Stimulated activated CD4-positive, alpha-beta T cell treated with anti-CD3 and anti-CD28 coated beads, Interleukin-12 subunit alpha, Interleukin-12 subunit beta, amount 100 ng/mL, for 48 hours (primary cell): ENCODE measurements around the gene NASP.

Experiments used
- DNase-seq, 3 donors: peaks; one replicate each; pipeline ENCODE4 v3.0.0-alpha.2; 2020; ENCODE audit warnings: low read depth in 2 of 3, low spot score in 1 of 3

The NASP gene

GRCh38 chr1:45617618-45618017 lies 33.8 kb downstream of the NASP start:
- DNase-seq, result no peak

- DNase-seq, result no peak
Observed at GRCh38 chr1:45619149-45619921, 35.5 kb downstream of the NASP start.

DNA sequence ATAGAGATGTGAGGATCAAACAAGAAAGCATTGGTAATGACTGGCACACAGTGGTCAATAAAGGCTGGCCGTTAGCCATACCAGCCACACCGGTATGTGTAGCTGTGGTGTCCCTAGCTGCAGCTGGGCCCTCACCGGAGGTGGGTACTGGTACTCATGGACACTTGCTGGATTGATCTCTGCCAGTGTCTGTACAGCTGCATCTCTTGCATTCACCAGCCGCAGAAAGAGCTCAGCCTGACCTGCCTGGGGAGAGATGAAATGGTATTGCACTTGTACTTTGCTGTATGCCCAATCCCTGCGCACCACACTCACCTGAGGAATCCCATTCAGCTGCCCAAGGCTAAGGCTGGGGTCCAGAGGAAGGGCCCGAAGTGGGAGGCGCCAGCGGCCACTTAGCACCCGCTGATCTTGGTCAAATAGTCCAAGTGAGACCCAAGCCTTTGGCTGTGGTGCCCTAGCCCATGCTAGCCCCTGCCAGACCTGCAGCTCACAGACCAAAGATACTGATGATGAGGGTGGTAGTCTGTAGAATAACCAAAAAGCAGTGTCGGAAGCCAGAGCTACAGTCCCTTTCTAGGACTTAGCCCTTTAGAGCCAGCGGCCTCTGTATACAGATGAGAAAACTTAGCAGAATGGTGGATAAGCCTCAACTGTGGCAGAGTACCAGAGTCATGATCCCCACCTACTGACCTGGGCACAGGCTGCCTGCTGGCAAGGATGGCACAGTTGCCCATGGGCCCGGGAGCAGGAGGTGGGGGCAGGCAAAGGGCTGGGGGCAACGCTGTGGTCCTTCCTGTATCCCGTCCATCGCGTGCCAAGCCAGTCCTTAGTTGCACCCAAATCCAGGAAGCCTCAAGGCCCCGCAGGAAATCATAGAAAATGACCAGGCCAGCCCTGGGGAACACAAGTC lies 37.0 kb downstream of the NASP start:
- DNase-seq, result no peak

DNA sequence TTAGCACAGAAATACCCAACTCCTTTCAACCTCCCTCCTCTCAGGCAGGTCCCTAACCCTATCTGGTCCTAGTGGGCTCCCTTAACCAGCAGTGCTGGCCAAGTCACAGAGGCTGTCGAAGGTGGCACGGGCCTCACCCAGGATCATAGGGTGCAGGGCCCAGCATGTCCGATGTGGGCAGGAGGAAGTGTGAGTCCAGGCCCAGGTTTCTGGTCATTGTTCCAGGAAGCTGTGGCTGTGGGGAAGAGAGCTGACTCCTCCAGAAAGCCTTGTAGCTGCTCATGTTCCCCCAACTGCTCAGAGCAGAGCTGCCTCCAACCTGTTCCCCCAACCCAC lies 37.6 kb downstream of the NASP start:
- no peak for DNase-seq

DNA sequence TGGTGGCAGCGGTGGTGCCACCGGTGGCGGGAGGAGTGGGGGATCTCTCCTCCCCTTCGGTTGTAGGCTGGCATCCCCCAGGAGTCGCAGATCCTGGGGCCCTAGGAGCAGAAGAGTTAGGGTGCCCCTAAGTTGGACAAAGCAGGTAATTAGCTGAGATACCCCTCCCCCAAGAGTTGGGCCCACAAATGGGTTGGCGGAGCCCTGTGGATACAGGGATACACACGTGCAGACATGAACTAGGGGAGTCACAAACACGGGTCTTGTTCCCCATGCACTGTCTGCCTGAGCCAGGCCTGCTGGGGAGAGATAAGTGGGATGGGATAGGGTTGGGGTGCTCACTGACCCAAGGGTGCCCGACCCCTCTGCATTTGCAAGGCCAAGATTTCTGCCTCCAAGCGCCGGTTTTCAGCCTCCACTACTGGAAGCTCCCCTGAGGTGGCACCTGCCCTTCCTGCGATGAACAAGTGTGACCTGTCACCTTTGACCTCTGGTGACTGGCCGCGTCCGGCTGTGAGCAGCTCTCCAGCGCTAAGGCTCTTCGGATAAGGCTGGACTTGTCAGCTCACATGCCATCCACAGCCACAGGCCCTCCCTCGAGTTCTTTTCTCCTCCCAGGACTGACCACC lies 38.2 kb downstream of the NASP start:
- no peak for DNase-seq

DNA sequence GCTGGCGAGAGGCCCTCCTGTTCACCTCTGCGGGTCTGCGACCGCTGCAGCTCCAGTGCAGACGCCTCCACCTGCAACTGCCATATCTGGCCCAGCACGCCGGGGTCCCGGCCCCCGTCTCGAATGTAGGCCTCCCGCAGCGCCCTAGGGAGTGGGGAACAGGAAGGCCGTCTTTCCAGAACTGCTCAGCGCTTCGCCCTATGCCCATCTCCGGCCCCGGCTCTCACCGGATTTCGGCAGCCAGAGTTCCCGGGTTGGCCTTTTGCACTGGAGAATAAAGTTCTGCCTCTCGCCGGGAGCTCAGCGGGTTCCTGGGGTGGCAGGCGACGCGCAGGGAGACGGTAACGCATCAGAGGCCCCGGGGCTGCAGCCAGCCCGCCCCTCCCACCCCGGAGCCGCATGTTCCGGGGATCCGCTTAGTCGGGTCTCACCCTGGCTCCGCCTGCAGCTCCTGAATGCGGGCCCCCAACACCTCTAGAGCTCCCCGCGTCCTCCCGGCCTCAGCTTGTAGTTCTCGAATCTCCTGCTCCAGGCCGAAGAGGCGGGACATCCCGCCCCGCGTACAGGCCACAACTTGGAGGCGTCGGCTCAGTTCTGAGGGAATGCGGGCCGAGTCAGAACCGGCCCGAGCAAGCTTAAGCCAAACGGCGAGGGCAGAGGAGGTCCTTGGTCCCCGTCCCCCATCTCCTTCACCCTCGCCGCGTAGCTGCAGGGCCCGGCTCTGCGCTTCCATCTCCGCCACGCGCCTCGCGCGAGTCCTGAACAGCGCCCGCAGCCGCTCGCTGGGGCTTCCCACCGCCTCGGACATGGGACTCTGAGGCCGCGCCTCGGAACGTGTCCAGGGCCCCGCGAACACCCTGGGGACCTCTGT lies 38.9 kb downstream of the NASP start:
- no peak for DNase-seq

DNA sequence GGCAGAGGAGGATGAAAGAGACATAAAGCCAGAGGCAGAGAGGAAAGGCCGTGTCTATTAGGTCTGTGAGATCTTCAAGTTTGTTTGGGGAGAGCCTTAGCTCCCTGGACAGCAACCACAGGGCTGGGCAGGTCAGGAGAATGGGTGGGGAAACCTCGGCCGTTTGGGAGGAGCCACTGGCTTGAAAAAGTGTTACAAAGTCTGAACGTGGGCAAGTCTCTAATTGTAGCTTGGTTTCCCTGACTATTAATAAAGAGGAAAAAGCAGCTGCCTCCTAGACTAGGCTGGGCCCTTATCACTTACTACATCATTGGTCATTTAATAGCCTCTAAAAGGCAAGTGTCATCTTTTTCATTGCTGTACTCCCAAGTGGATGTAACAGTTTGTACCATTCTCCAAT lies 40.1 kb downstream of the NASP start, which contains the start of gene CCDC17:
Gene CCDC17, minus strand, starts transcription at position 83 of the 400 bp plus-strand sequence. CDS start 145 bp downstream, outside the sequence.
- no peak for DNase-seq

DNA sequence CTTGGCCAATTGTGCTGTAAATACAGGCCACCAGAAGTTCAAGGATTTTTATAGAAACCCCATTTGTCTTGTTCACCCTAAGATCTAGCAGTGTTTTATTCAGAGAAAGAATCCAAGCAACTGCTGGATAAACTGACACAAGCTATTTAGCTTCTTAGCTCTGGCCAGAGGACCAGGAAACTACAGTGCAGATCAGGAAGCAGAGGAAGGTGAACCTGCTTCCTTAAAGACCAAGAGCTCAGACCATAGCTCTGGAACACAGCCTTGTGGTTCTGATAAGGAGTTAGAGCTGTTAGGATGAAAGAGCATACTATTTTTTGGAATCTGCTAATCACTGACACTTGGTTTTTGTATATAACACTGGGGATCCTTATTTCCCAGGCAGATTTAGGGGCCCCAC lies 45.2 kb downstream of the NASP start:
- no peak for DNase-seq

DNA sequence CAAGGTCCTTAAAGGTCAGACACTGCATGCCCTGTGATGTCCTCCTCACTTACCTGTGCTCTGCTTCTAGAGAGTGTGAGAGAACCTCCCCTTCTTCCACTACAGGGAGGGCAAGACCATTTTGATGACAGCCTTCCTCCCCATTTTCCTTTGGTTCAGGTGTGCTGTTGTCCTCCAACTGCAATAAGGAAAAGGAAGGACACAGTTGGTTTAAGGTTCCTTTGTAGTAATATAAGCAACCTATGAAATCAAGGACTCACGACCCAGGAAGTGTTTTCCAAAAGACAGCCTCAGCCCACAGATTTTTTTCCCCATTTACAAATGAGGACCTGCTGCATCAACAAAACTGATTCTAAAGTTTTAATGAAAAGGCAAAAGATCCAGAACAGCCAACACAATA lies 46.6 kb downstream of the NASP start:
- no peak for DNase-seq

DNA sequence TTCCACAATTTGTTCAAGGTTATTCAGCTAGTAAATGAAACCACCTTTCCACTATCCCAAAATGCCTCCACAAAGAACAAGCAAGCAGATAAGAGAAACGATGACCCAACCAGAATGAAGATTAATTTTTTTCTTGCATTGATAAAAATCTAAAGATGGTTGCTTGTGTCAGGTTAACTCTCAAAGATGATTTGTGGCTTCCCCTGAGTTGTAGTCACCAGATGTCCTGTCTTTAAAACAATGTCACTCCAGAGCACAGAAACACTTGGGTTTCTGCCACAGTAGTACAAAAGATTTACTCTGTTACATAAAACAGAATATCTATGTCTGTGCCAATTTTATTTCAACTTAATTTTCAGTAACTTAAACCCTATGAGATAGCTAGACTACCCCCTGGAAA lies 51.4 kb downstream of the NASP start:
- DNase-seq, result no peak

- DNase-seq, result no peak
Observed at GRCh38 chr1:45640293-45640692, 56.5 kb downstream of the NASP start.

DNA sequence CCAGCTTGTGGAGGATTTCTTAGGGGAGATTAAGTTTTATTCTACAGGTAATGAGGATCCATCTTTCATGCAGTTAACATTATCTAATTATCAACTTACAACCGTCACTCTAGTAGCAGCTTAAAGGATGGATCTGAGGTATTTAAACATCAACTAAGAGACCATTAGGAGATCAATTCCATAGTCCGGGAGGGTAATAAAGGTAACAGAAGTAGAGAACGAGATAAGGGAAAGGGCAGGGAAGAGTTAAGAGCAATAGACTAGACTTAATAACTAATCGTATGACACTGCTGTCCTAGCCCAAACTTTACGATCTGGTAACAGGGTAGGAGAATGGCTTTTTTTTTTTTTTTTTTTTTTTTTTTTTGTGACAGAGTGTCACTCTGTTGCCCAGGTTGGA lies 59.5 kb downstream of the NASP start:
- no peak for DNase-seq

GRCh38 chr1:45643978-45644377 lies 60.1 kb downstream of the NASP start:
- DNase-seq, result no peak

- DNase-seq, result no peak
Observed at GRCh38 chr1:45644661-45645060, 60.8 kb downstream of the NASP start.

- no peak for DNase-seq
Observed at GRCh38 chr1:45647248-45648021, 63.6 kb downstream of the NASP start.

- DNase-seq, result no peak
Observed at GRCh38 chr1:45654540-45655280, 70.9 kb downstream of the NASP start.

- DNase-seq, result no peak
Observed at GRCh38 chr1:45656573-45657226, 72.9 kb downstream of the NASP start.

GRCh38 chr1:45658171-45658570 lies 74.3 kb downstream of the NASP start:
- DNase-seq, result no peak

GRCh38 chr1:45659222-45659621 lies 75.4 kb downstream of the NASP start:
- DNase-seq, result no peak
